Mesenchymal stem cell (in vitro differentiated cells and primary cell): ENCODE measurements around the gene APOD.

Experiments
- DNase-seq: peaks from one replicate; pipeline ENCODE4 v3.0.0-alpha.2; 2013
- H2AFZ ChIP-seq: one replicate; pipeline ENCODE4 v1.6.1; 2013; ENCODE audit warnings: low read depth, mild to moderate bottlenecking, control low read depth, inconsistent platforms, low read length, moderate library complexity
- H2AK5ac ChIP-seq: 2 replicates; pipeline ENCODE4 v1.6.1; 2013; ENCODE audit warnings: low read length, moderate library complexity, mild to moderate bottlenecking, inconsistent platforms; ENCODE audit not compliant: severe bottlenecking
- H2BK120ac ChIP-seq: one replicate; pipeline ENCODE4 v1.6.1; 2013; ENCODE audit warnings: low read depth, mild to moderate bottlenecking, inconsistent platforms, low read length, moderate library complexity
- H2BK12ac ChIP-seq, 2 experiments: one replicate each; pipeline ENCODE4 v1.6.1; 2013; ENCODE audit warnings: inconsistent platforms in 2 of 2, low read length in 2 of 2, mild to moderate bottlenecking in 2 of 2, moderate library complexity in 2 of 2, control low read depth in 1 of 2
- H2BK15ac ChIP-seq: one replicate; pipeline ENCODE4 v1.6.1; 2013; ENCODE audit warnings: mild to moderate bottlenecking, low read depth, inconsistent platforms; ENCODE audit not compliant: poor library complexity, severe bottlenecking
- H2BK5ac ChIP-seq: 2 replicates; pipeline ENCODE4 v1.6.1; 2013; ENCODE audit warnings: low read depth, mild to moderate bottlenecking, low read length, control low read depth, inconsistent platforms; ENCODE audit not compliant: poor library complexity, severe bottlenecking
- H3K14ac ChIP-seq, 2 experiments: one replicate each; pipeline ENCODE4 v1.6.1; 2013; ENCODE audit warnings: inconsistent platforms in 2 of 2, low read length in 2 of 2, control low read depth in 1 of 2, mild to moderate bottlenecking in 1 of 2, moderate library complexity in 1 of 2
- H3K18ac ChIP-seq, 2 experiments: one replicate each; pipeline ENCODE4 v1.6.1; 2013; ENCODE audit warnings: inconsistent platforms in 2 of 2, low read length in 2 of 2, control low read depth in 1 of 2, low read depth in 1 of 2, mild to moderate bottlenecking in 1 of 2
- H3K23ac ChIP-seq, 2 experiments: one replicate each; pipeline ENCODE4 v1.6.1; 2013; ENCODE audit warnings: inconsistent platforms in 2 of 2, low read length in 2 of 2, mild to moderate bottlenecking in 2 of 2, moderate library complexity in 2 of 2, control low read depth in 1 of 2
- H3K27ac ChIP-seq: 2 replicates; pipeline ENCODE4 v1.5.1; 2013; ENCODE audit warnings: mild to moderate bottlenecking, moderate library complexity, low read length, control low read depth, inconsistent platforms; ENCODE audit not compliant: poor library complexity, severe bottlenecking
- H3K27me3 ChIP-seq, 2 experiments: 2 replicates each; pipeline versions ENCODE4 v1.6.1 to v1.7.0; 2013; ENCODE audit warnings: low read length in 2 of 2, mild to moderate bottlenecking in 2 of 2, moderate library complexity in 2 of 2, control low read depth in 1 of 2, inconsistent platforms in 1 of 2; ENCODE audit not compliant: control insufficient read depth in 1 of 2, insufficient read depth in 1 of 2
- H3K36me3 ChIP-seq, 2 experiments: 2 replicates each; pipeline versions ENCODE4 v1.6.1 to v1.7.0; 2013; ENCODE audit warnings: low read length in 2 of 2, control low read depth in 1 of 2, inconsistent platforms in 1 of 2, low read depth in 1 of 2, mild to moderate bottlenecking in 1 of 2; ENCODE audit not compliant: insufficient read depth in 2 of 2, control insufficient read depth in 1 of 2
- H3K4ac ChIP-seq, 2 experiments: one replicate each; pipeline ENCODE4 v1.6.1; 2013; ENCODE audit warnings: inconsistent platforms in 2 of 2, low read length in 2 of 2, mild to moderate bottlenecking in 2 of 2, moderate library complexity in 2 of 2, control low read depth in 1 of 2, low read depth in 1 of 2
- H3K4me1 ChIP-seq: 2 replicates; pipeline ENCODE4 v1.6.1; 2013; ENCODE audit warnings: low read depth, low read length, control low read depth; ENCODE audit not compliant: control insufficient read depth, insufficient read depth
- H3K4me2 ChIP-seq: 2 replicates; pipeline ENCODE4 v1.6.1; 2013; ENCODE audit warnings: low read length, mild to moderate bottlenecking, inconsistent platforms; ENCODE audit not compliant: poor library complexity, severe bottlenecking
- H3K4me3 ChIP-seq, 2 experiments: 2 replicates each; pipeline versions ENCODE4 v1.5.1 to v1.7.0; 2013; ENCODE audit warnings: low read length in 2 of 2, mild to moderate bottlenecking in 2 of 2, control low read depth in 1 of 2, low read depth in 1 of 2; ENCODE audit not compliant: insufficient read depth in 1 of 2
- H3K79me1 ChIP-seq: replicated peaks from 2 replicates; pipeline ENCODE4 v1.6.1; 2013; ENCODE audit warnings: mild to moderate bottlenecking, control low read depth, low read length, inconsistent platforms; ENCODE audit not compliant: poor library complexity, severe bottlenecking
- H3K9ac ChIP-seq: 2 replicates; pipeline ENCODE4 v1.7.0; 2013; ENCODE audit warnings: mild to moderate bottlenecking, low read length, moderate library complexity
- H3K9me3 ChIP-seq: 2 replicates; pipeline ENCODE4 v1.7.0; 2013; ENCODE audit warnings: mild to moderate bottlenecking, low read length; ENCODE audit not compliant: control insufficient read depth
- H4K8ac ChIP-seq: one replicate; pipeline ENCODE4 v1.6.1; 2013; ENCODE audit warnings: inconsistent platforms, mild to moderate bottlenecking, low read length, moderate library complexity
- H4K91ac ChIP-seq: one replicate; pipeline ENCODE4 v1.6.1; 2013; ENCODE audit warnings: mild to moderate bottlenecking, low read length, inconsistent platforms
- WGBS: methylation state at CpG from one replicate; pipeline ENCODE4 v1.1.7; 2013; ENCODE audit warnings: mixed read lengths; 5-methylcytosine and 5-hydroxymethylcytosine counted together

The APOD gene

DNA sequence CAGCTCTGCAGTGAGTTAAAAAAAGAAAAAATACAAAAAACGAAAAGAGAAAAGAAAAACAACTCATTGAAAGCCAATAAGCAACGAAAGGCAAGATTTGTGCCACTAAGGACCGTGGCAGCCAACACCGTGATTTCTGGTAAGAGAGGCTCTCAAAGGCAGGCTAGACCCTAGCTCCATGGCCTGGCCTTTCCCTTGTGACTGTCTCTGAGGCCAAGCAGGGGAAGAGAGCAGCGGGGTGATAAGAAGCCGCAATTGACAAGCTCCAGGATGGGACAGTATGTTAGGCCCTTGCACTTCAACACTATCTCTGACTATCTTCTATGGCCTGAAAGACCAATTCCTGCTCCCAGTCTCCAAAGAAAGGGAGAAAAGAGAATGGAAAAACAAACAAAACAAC is 12.4 kb downstream of the APOD start:
- H3K9ac ChIP-seq: no peak overlapping the region
- no peaks in the 10 kb centered on the region for H3K79me1 ChIP-seq
- H3K14ac ChIP-seq: no peak overlapping the region
- H2BK12ac ChIP-seq: no peak overlapping the region
- WGBS: 84% methylated on average over 6 of the region's 6 CpGs
- H4K91ac ChIP-seq: no peak overlapping the region
- no peak overlapping the region for H3K4me2 ChIP-seq
- H2BK5ac ChIP-seq: no peak overlapping the region
- no peak overlapping the region for H3K18ac ChIP-seq
- peaks cover 0 to 9% of the 10 kb centered on the region in 2 experiments for H3K27me3 ChIP-seq
- H2BK15ac ChIP-seq: no peak overlapping the region
- DNase-seq: no peak
- no peak overlapping the region for H3K27ac ChIP-seq
- no peak overlapping the region for H4K8ac ChIP-seq
- H2BK120ac ChIP-seq: no peak overlapping the region
- H2AK5ac ChIP-seq: no peak overlapping the region
- no peak overlapping the region for H2AFZ ChIP-seq
- H3K4me1 ChIP-seq: peaks cover 2% of the 10 kb centered on the region
- no peak overlapping the region for H3K4ac ChIP-seq
- H3K36me3 ChIP-seq: peaks cover 0 to 51% of the 10 kb centered on the region in 2 experiments
- peaks cover 9% of the 10 kb centered on the region for H3K9me3 ChIP-seq
- H3K4me3 ChIP-seq: no peak overlapping the region
- H3K23ac ChIP-seq: no peak overlapping the region

DNA sequence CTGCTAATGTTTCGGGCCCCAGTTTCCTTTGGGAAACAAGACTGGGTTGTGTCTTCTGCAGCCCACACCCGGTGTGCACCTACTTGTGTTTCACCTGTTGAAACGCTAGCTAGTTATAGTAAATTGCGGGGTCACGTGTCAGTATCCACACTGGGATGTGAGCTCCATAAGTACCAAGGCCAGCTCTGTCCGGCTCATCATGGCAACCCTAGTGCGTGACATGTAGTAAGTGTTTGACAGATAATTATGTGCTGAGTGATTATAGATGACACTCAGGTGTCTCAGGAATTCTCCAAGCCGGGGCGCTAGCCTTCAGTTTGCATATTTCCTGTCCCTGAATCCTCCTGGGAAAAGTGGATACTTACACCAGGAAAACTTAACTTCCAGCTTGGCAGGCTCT is 12.8 kb downstream of the APOD start:
- H3K79me1 ChIP-seq: no peaks in the 10 kb centered on the region

DNA sequence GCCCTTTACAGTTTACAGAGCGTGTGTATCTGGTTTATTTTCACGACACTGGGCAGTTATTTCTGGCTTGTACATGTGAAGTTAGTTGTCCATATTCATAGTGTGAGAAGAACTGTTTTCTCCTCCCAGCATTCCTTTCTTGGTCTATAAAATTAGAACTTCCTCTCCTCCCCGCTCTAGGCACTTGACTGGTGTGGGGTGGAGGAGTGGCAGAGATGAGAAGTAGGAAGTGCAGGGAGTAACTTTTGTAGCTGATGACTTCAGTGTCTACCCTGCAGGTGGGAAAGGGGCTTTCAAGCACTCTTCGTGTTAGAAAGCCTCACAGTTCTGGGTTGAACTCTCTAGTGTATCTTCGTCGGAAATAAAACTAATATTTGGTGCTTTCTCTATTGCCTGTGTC is 13.4 kb downstream of the APOD start:
- no peak overlapping the region for H3K4me2 ChIP-seq

More for the DNA sequence above, 12.8 kb downstream of the APOD start:
- Histone ChIP-seq H2BK120ac (no peak overlapping the region), H3K4me1 (peaks cover 2% of the 10 kb centered on the region), H3K4ac (no peak overlapping the region), H3K4me3 (no peak overlapping the region), H3K36me3 (peaks cover 0 to 47% of the 10 kb centered on the region in 2 experiments), H4K91ac (no peak overlapping the region), H2AK5ac (no peak overlapping the region), H3K14ac (no peak overlapping the region), H2BK5ac (no peak overlapping the region), H3K18ac (no peak overlapping the region), H3K23ac (no peak overlapping the region), H4K8ac (no peak overlapping the region), H2BK12ac (no peak overlapping the region), H3K27ac (no peak overlapping the region), H3K9ac (no peak overlapping the region), H3K9me3 (peaks cover 9% of the 10 kb centered on the region), H3K27me3 (peaks cover 0 to 9% of the 10 kb centered on the region in 2 experiments), H2BK15ac (no peak overlapping the region), H2AFZ (no peak overlapping the region), H3K4me2 (no peak overlapping the region)
- no peak for DNase-seq
- 89% methylated on average over 9 of the region's 9 CpGs for WGBS

DNA sequence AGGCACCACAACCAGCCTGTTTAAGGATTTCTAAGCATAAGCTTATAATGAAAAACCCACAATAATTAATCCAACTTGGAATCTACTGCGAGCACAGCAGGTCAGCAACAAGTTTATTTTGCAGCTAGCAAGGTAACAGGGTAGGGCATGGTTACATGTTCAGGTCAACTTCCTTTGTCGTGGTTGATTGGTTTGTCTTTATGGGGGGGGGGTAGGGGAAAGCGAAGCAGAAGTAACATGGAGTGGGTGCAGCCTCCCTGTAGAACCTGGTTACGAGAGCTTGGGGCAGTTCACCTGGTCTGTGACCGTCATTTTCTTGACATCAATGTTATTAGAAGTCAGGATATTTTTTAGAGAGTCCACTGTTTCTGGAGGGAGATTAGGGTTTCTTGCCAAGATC is 15.1 kb downstream of the APOD start:
- H2AK5ac ChIP-seq: no peak overlapping the region
- H3K9ac ChIP-seq: no peak overlapping the region
- H4K91ac ChIP-seq: no peak overlapping the region
- H3K14ac ChIP-seq: no peak overlapping the region
- no peak overlapping the region for H2AFZ ChIP-seq
- H3K27me3 ChIP-seq: peaks cover 3 to 4% of the 10 kb centered on the region in 2 experiments
- no peak overlapping the region for H3K27ac ChIP-seq
- H3K23ac ChIP-seq: no peak overlapping the region
- H2BK120ac ChIP-seq: no peak overlapping the region
- no peaks in the 10 kb centered on the region for H3K79me1 ChIP-seq
- no peak overlapping the region for H3K18ac ChIP-seq
- H2BK15ac ChIP-seq: no peak overlapping the region
- H3K4ac ChIP-seq: no peak overlapping the region
- WGBS: 88% methylated on average over 5 of the region's 5 CpGs
- no peaks in the 10 kb centered on the region for H3K9me3 ChIP-seq
- no peak for DNase-seq
- H4K8ac ChIP-seq: no peak overlapping the region
- peaks cover 0 to 33% of the 10 kb centered on the region in 2 experiments for H3K36me3 ChIP-seq
- no peak overlapping the region for H2BK12ac ChIP-seq
- H3K4me2 ChIP-seq: no peak overlapping the region
- no peak overlapping the region for H3K4me3 ChIP-seq
- H3K4me1 ChIP-seq: no peaks in the 10 kb centered on the region
- no peak overlapping the region for H2BK5ac ChIP-seq

More for the DNA sequence above, 13.4 kb downstream of the APOD start:
- H2AFZ ChIP-seq: no peak overlapping the region
- H4K8ac ChIP-seq: no peak overlapping the region
- no peak overlapping the region for H2AK5ac ChIP-seq
- WGBS: 86% methylated on average over 6 of the region's 6 CpGs
- H2BK5ac ChIP-seq: no peak overlapping the region
- H3K79me1 ChIP-seq: no peaks in the 10 kb centered on the region
- H2BK15ac ChIP-seq: no peak overlapping the region
- no peak overlapping the region for H3K4ac ChIP-seq
- no peak overlapping the region for H2BK12ac ChIP-seq
- no peak overlapping the region for H4K91ac ChIP-seq
- H3K23ac ChIP-seq: no peak overlapping the region
- peaks cover 2% of the 10 kb centered on the region for H3K4me1 ChIP-seq
- H3K36me3 ChIP-seq: peaks cover 0 to 46% of the 10 kb centered on the region in 2 experiments
- no peak overlapping the region for H3K18ac ChIP-seq
- no peak for DNase-seq
- H3K9ac ChIP-seq: no peak overlapping the region
- H3K4me3 ChIP-seq: no peak overlapping the region
- H2BK120ac ChIP-seq: no peak overlapping the region
- peaks cover 3 to 9% of the 10 kb centered on the region in 2 experiments for H3K27me3 ChIP-seq
- H3K9me3 ChIP-seq: peaks cover 9% of the 10 kb centered on the region
- H3K14ac ChIP-seq: no peak overlapping the region
- H3K27ac ChIP-seq: no peak overlapping the region
